HCT116 (cell line): ENCODE data around the gene CELF4. TPM values are rescaled to one million over a fixed set of nuclear protein-coding genes. Genes with fewer than 3 reads are reported as not detected.

Experiments
- ATAC-seq: fragments of 200-7000 bp; cut with Tn5 transposase; 2 replicates; pipeline ENCODE4 v1.9.1; 2020; ENCODE audit warnings: mild to moderate bottlenecking, moderate library complexity
- BruUV-seq: library from RNA; stranded (reverse); fragments of 400-500 nt; replicated peaks from 2 replicates; lab custom pipeline; 2021; lab: Mats Ljungman, UMichigan
- CTCF ChIA-PET: fragments of 300-600 bp; sonication (Branson Sonifier 250); formaldehyde crosslinking; loops from one replicate; lab custom pipeline; 2021; ENCODE audit warnings: antibody characterized with exemption; lab: Charles Lee
- POLR2A ChIA-PET: fragments of 300-600, 350-600 bp; sonication (Branson Sonifier 250); formaldehyde crosslinking; loops from one replicate; lab custom pipeline; 2021; ENCODE audit warnings: antibody characterized with exemption; lab: Charles Lee
- RAD21 ChIA-PET, 2 experiments: fragments of 300-600 bp; sonication (Branson Sonifier 250); formaldehyde crosslinking; loops; one replicate each; lab custom pipeline; 2023; ENCODE audit warnings: low total read pairs in 2 of 2; ENCODE audit not compliant: uncharacterized antibody in 2 of 2, unreplicated experiment in 2 of 2, low non-redundant PET in 1 of 2; lab: Charles Lee
- DNase-seq: peaks from one replicate; pipeline ENCODE4 v3.0.0-alpha.2; 2010; ENCODE audit warnings: low read depth, low spot score
- H2AFZ ChIP-seq: fragments of 200-600 bp; shearing (Covaris generic), sonication (generic); 2 replicates; pipeline ENCODE4 v1.6.1; 2017; ENCODE audit warnings: low read depth, mixed run types, mixed read lengths, antibody characterized with exemption, low read length; ENCODE audit not compliant: poor library complexity, severe bottlenecking
- H3K27ac ChIP-seq: 2 replicates; pipeline ENCODE4 v1.5.1; 2012; ENCODE audit warnings: low read depth, low read length
- H3K27me3 ChIP-seq: fragments of 200-600 bp; sonication (generic); 2 replicates; pipeline ENCODE4 v1.6.1; 2016; ENCODE audit warnings: mixed run types, low read length, mixed read lengths; ENCODE audit not compliant: insufficient read depth
- H3K36me3 ChIP-seq, 2 experiments: fragments of 200-500 bp in 1 of 2; fragments of 200-600 bp in 1 of 2; sonication (Bioruptor generic) in 1 of 2; sonication (generic) in 1 of 2; 2 replicates each; pipeline versions ENCODE4 v1.5.1 to v1.6.1; 2014 to 2016; ENCODE audit warnings: low read length in 2 of 2, inconsistent platforms in 1 of 2, mixed read lengths in 1 of 2, mixed run types in 1 of 2; ENCODE audit not compliant: insufficient read depth in 2 of 2, control insufficient read depth in 1 of 2
- H3K4me1 ChIP-seq, 2 experiments: fragments of 200-600 bp in 1 of 2; sonication (generic) in 1 of 2; 2 replicates each; pipeline versions ENCODE4 v1.5.1 to v1.6.1; 2012 to 2017; ENCODE audit warnings: low read length in 2 of 2, inconsistent platforms in 1 of 2, mild to moderate bottlenecking in 1 of 2, mixed read lengths in 1 of 2, mixed run types in 1 of 2, moderate library complexity in 1 of 2; ENCODE audit not compliant: insufficient read depth in 2 of 2, control insufficient read depth in 1 of 2
- H3K4me2 ChIP-seq: fragments of 200-600 bp; sonication (generic); 2 replicates; pipeline ENCODE4 v1.6.1; 2017; ENCODE audit warnings: mixed run types, low read length, mixed read lengths
- H3K4me3 ChIP-seq, 2 experiments: fragments of 200-600 bp in 1 of 2; sonication (generic) in 1 of 2; replicated peaks in 1 of 2; 2 replicates each; pipeline ENCODE4 v1.5.1; 2011 to 2016; ENCODE audit warnings: low read length in 2 of 2, control low read depth in 1 of 2, low read depth in 1 of 2, mild to moderate bottlenecking in 1 of 2, mixed read lengths in 1 of 2, mixed run types in 1 of 2
- H3K79me2 ChIP-seq: fragments of 200-600 bp; sonication (generic); 2 replicates; pipeline ENCODE4 v1.6.1; 2017; ENCODE audit warnings: mild to moderate bottlenecking, mixed run types, low read length, moderate library complexity, mixed read lengths; ENCODE audit not compliant: insufficient read depth
- H3K9ac ChIP-seq: fragments of 200-600 bp; sonication (generic); 2 replicates; pipeline ENCODE4 v1.6.1; 2016; ENCODE audit warnings: low read length, mixed read lengths
- H3K9me2 ChIP-seq: fragments of 200-600 bp; sonication (generic), shearing (Covaris generic); 2 replicates; pipeline ENCODE4 v1.6.1; 2017; ENCODE audit warnings: mixed run types, mild to moderate bottlenecking, moderate library complexity; ENCODE audit not compliant: insufficient read depth
- H3K9me3 ChIP-seq, 2 experiments: fragments of 200-500 bp in 1 of 2; fragments of 200-600 bp in 1 of 2; sonication (Bioruptor generic) in 1 of 2; sonication (generic) in 1 of 2; 2 replicates each; pipeline ENCODE4 v1.6.1; 2014 to 2017; ENCODE audit warnings: low read length in 2 of 2, mixed read lengths in 2 of 2, inconsistent platforms in 1 of 2, low read depth in 1 of 2, mild to moderate bottlenecking in 1 of 2, mixed run types in 1 of 2, moderate library complexity in 1 of 2; ENCODE audit not compliant: control insufficient read depth in 1 of 2, insufficient read depth in 1 of 2
- H4K20me1 ChIP-seq: fragments of 200-600 bp; sonication (generic), shearing (Covaris generic); 2 replicates; pipeline ENCODE4 v1.6.1; 2017; ENCODE audit warnings: mixed run types, mild to moderate bottlenecking, moderate library complexity; ENCODE audit not compliant: insufficient read depth
- CBX3 ChIP-seq: IDR thresholded peaks from 2 replicates; pipeline ENCODE4 v1.6.1; 2012; ENCODE audit warnings: low read depth
- CEBPB ChIP-seq: IDR thresholded peaks from 2 replicates; pipeline ENCODE4 v1.6.1; 2012; ENCODE audit warnings: low read depth
- CTCF ChIP-seq, 3 experiments: fragments of 200-600 bp in 1 of 3; sonication (generic) in 1 of 3; IDR thresholded peaks in 2 of 3; conservative IDR thresholded peaks in 1 of 3; 2 replicates each; pipeline ENCODE4 v1.5.1; 2012 to 2017; ENCODE audit warnings: low read depth in 2 of 3, low read length in 2 of 3, antibody characterized with exemption in 1 of 3, borderline replicate concordance in 1 of 3, control low read depth in 1 of 3, mild to moderate bottlenecking in 1 of 3, mixed read lengths in 1 of 3, mixed run types in 1 of 3, moderate library complexity in 1 of 3; ENCODE audit not compliant: insufficient read depth in 1 of 3
- EZH2 ChIP-seq: fragments of 200-600 bp; sonication (generic); IDR thresholded peaks from 2 replicates; pipeline ENCODE4 v1.6.1; 2017; ENCODE audit warnings: antibody characterized with exemption, mixed run types
- EZH2phosphoT487 ChIP-seq: fragments of 200-600 bp; IDR thresholded peaks from 2 replicates; pipeline ENCODE4 v1.6.1; 2018; ENCODE audit warnings: antibody characterized with exemption, borderline replicate concordance
- JUND ChIP-seq: IDR thresholded peaks from 2 replicates; pipeline ENCODE4 v1.6.1; 2012
- POLR2AphosphoS5 ChIP-seq: IDR thresholded peaks from 2 replicates; pipeline ENCODE4 v1.6.1; 2011; ENCODE audit warnings: mild to moderate bottlenecking, low read depth, low read length, moderate library complexity
- REST ChIP-seq: IDR thresholded peaks from 2 replicates; pipeline ENCODE4 v1.6.1; 2012; ENCODE audit warnings: low read depth
- SIN3A ChIP-seq: IDR thresholded peaks from 2 replicates; pipeline ENCODE4 v1.6.1; 2012; ENCODE audit warnings: low read depth
- SP1 ChIP-seq: IDR thresholded peaks from 2 replicates; pipeline ENCODE4 v1.6.1; 2012; ENCODE audit warnings: low read depth
- SRF ChIP-seq: IDR thresholded peaks from 2 replicates; pipeline ENCODE4 v1.6.1; 2012; ENCODE audit warnings: low read depth
- YY1 ChIP-seq: IDR thresholded peaks from 2 replicates; pipeline ENCODE4 v1.6.1; 2011; ENCODE audit warnings: low read length, low read depth, moderate library complexity, mild to moderate bottlenecking; ENCODE audit not compliant: insufficient replicate concordance; ENCODE audit errors: extremely low read depth
- ZNF274 ChIP-seq: fragments of 200-500 bp; sonication (Bioruptor generic); IDR thresholded peaks from 2 replicates; pipeline ENCODE4 v1.6.1; 2014; ENCODE audit warnings: mild to moderate bottlenecking, low read depth, low read length, inconsistent platforms
- intact Hi-C: fragments of 100-400 bp; cut with micrococcal nuclease; formaldehyde crosslinking; loops from 2 replicates; pipeline ENCODE4 v1.10.0; 2022
- total RNA-seq: library from RNA; stranded (reverse); gene quantifications from one replicate; pipeline ENCODE4 v1.2.1, GENCODE V29; 2021; ENCODE audit not compliant: unreplicated experiment

Gene CELF4
- total RNA-seq, 1 experiment from 2014 or later = not detected

GRCh38 chr18:37460604-37461003 is 105.0 kb downstream of the CELF4 start:
- H3K9me2 ChIP-seq = no peaks in the 10 kb centered on the region
- no peaks in the 10 kb centered on the region for H3K9me3 ChIP-seq
- no peaks in the 10 kb centered on the region for H3K4me1 ChIP-seq
- H3K4me2 ChIP-seq = no peak overlapping the region
- H3K79me2 ChIP-seq = no peaks in the 10 kb centered on the region
- no peak overlapping the region for H2AFZ ChIP-seq
- RAD21 ChIA-PET = no interaction called here
- no peaks in the 10 kb centered on the region for H4K20me1 ChIP-seq
- peaks cover 54% of the 10 kb centered on the region for H3K27me3 ChIP-seq
- DNase-seq (no peak), ATAC-seq (no peak)
- no peak for TF ChIP-seq CEBPB
- TF ChIP-seq SIN3A = no peak
- no peak for TF ChIP-seq YY1
- TF ChIP-seq CBX3 = no peak
- TF ChIP-seq POLR2AphosphoS5 = no peak
- TF ChIP-seq SRF = no peak
- no peak overlapping the region for H3K4me3 ChIP-seq
- POLR2A ChIA-PET = no interaction called here
- CTCF ChIA-PET = no interaction called here
- no peak overlapping the region for H3K9ac ChIP-seq
- H3K27ac ChIP-seq = no peak overlapping the region
- BruUV-seq = no TSS peak
- no peaks in the 10 kb centered on the region for H3K36me3 ChIP-seq
- intact Hi-C loops = no loop called here

GRCh38 chr18:37458697-37459096 is 106.9 kb downstream of the CELF4 start:
- no peaks in the 10 kb centered on the region for H3K9me2 ChIP-seq
- no TSS peak for BruUV-seq
- no peaks in the 10 kb centered on the region for H3K4me1 ChIP-seq
- no peak overlapping the region for H3K9ac ChIP-seq
- no peak overlapping the region for H3K4me2 ChIP-seq
- CTCF ChIA-PET = no interaction called here
- POLR2A ChIA-PET = no interaction called here
- H3K4me3 ChIP-seq = no peak overlapping the region
- H3K36me3 ChIP-seq = no peaks in the 10 kb centered on the region
- intact Hi-C loops = no loop called here
- H3K27me3 ChIP-seq = peaks cover 50% of the 10 kb centered on the region
- H3K79me2 ChIP-seq = no peaks in the 10 kb centered on the region
- H2AFZ ChIP-seq = no peak overlapping the region
- RAD21 ChIA-PET = no interaction called here
- H3K9me3 ChIP-seq = no peaks in the 10 kb centered on the region
- no peaks in the 10 kb centered on the region for H4K20me1 ChIP-seq
- H3K27ac ChIP-seq = no peak overlapping the region
- ATAC-seq = no peak
- no peak for DNase-seq
- TF ChIP-seq REST = no peak
- TF ChIP-seq SRF = no peak
- no peak for TF ChIP-seq CTCF (IDR thresholded peaks at IDR 0.05 in 2 of 3, conservative IDR thresholded peaks at IDR 0.05 in 1 of 3; ENCODE audit: borderline replicate concordance in 1 of 3, insufficient read depth in 1 of 3, low read depth in 2 of 3, low read length in 2 of 3)
- no peak for TF ChIP-seq SP1
- TF ChIP-seq JUND = no peak
- no peak for TF ChIP-seq EZH2
- no peak for TF ChIP-seq ZNF274
- TF ChIP-seq EZH2phosphoT487 = no peak
- no peak for TF ChIP-seq CBX3
- TF ChIP-seq SIN3A = no peak
- no peak for TF ChIP-seq YY1
